HEK293 (cell line): Measurements from ENCODE around the gene NUMB.

Source experiments
- CTCF ChIA-PET: fragments of 350-600 bp; formaldehyde crosslinking; extraction: SDS; loops from one replicate; lab custom pipeline; 2021; ENCODE audit warnings: antibody characterized with exemption; lab: Yijun Ruan, JAX
- POLR2A ChIA-PET: fragments of 300-600 bp; formaldehyde crosslinking; extraction: SDS; loops from one replicate; lab custom pipeline; 2020; ENCODE audit warnings: antibody characterized with exemption, inconsistent platforms; lab: Yijun Ruan, JAX
- H3K27ac ChIP-seq: fragments of 200-500 bp; sonication (Bioruptor generic); 2 replicates; pipeline ENCODE4 v1.5.1; 2014; ENCODE audit warnings: low read depth, low read length, control low read depth, inconsistent platforms; ENCODE audit errors: extremely low read depth
- H3K36me3 ChIP-seq, 2 experiments: fragments of 200-500 bp in 1 of 2; sonication (Bioruptor generic) in 1 of 2; 1 replicate in 1 of 2; 2 replicates in 1 of 2; pipeline ENCODE4 v1.5.1; 2014 to 2017; ENCODE audit warnings: inconsistent platforms in 2 of 2, low read length in 2 of 2; ENCODE audit not compliant: control insufficient read depth in 2 of 2, insufficient read depth in 1 of 2
- H3K4me1 ChIP-seq: fragments of 200-500 bp; sonication (Bioruptor generic); 2 replicates; pipeline ENCODE4 v1.5.1; 2014; ENCODE audit warnings: mild to moderate bottlenecking, low read length, inconsistent platforms; ENCODE audit not compliant: control insufficient read depth, insufficient read depth
- H3K4me3 ChIP-seq: 2 replicates; pipeline ENCODE4 v1.5.1; 2011; ENCODE audit warnings: low read depth, mild to moderate bottlenecking, control low read depth, low read length, moderate library complexity
- H3K9me3 ChIP-seq: fragments of 200-500 bp; sonication (Bioruptor generic); 2 replicates; pipeline ENCODE4 v1.5.1; 2014; ENCODE audit warnings: low read depth, low read length, inconsistent platforms; ENCODE audit not compliant: control insufficient read depth, insufficient read depth
- BCL11A ChIP-seq: fragments of 450-650 bp; formaldehyde crosslinking; IDR thresholded peaks from 2 replicates; pipeline ENCODE4 v1.5.1; 2016; ENCODE audit warnings: low read depth, missing biosample characterization, missing genetic modification characterization
- BCL11B ChIP-seq: fragments of 450-650 bp; formaldehyde crosslinking; IDR thresholded peaks from 2 replicates; pipeline ENCODE4 v1.5.1; 2016; ENCODE audit warnings: low read depth, missing biosample characterization, missing genetic modification characterization
- GLIS2 ChIP-seq: fragments of 450-650 bp; formaldehyde crosslinking; IDR thresholded peaks from 2 replicates; pipeline ENCODE4 v1.5.1; 2016; ENCODE audit warnings: missing biosample characterization, missing genetic modification characterization
- HOXA7 ChIP-seq: sonication (generic); formaldehyde crosslinking; IDR thresholded peaks from 2 replicates; pipeline ENCODE4 v1.8.1; 2022; ENCODE audit warnings: missing genetic modification reagents, borderline replicate concordance
- KLF1 ChIP-seq: fragments of 450-650 bp; formaldehyde crosslinking; IDR thresholded peaks from 2 replicates; pipeline ENCODE4 v1.5.1; 2016; ENCODE audit warnings: missing biosample characterization, missing genetic modification characterization
- MZF1 ChIP-seq: fragments of 450-650 bp; formaldehyde crosslinking; IDR thresholded peaks from 2 replicates; pipeline ENCODE4 v1.5.1; 2017; ENCODE audit warnings: missing biosample characterization, missing genetic modification characterization, borderline replicate concordance
- YY2 ChIP-seq: fragments of 450-650 bp; formaldehyde crosslinking; IDR thresholded peaks from 2 replicates; pipeline ENCODE4 v1.5.1; 2016; ENCODE audit warnings: missing biosample characterization, missing genetic modification characterization
- ZNF10 ChIP-seq: fragments of 450-650 bp; formaldehyde crosslinking; IDR thresholded peaks from 2 replicates; pipeline ENCODE4 v1.5.1; 2017; ENCODE audit warnings: missing biosample characterization, missing genetic modification characterization
- ZNF2 ChIP-seq: fragments of 450-650 bp; formaldehyde crosslinking; IDR thresholded peaks from 2 replicates; pipeline ENCODE4 v1.5.1; 2016; ENCODE audit warnings: missing biosample characterization, missing genetic modification characterization
- ZNF214 ChIP-seq: fragments of 450-650 bp; formaldehyde crosslinking; IDR thresholded peaks from 2 replicates; pipeline ENCODE4 v1.5.1; 2017; ENCODE audit warnings: missing biosample characterization, mild to moderate bottlenecking, missing genetic modification characterization, borderline replicate concordance
- ZNF391 ChIP-seq: fragments of 450-650 bp; formaldehyde crosslinking; IDR thresholded peaks from 2 replicates; pipeline ENCODE4 v1.5.1; 2016; ENCODE audit warnings: low read depth, missing biosample characterization, missing genetic modification characterization, borderline replicate concordance
- ZNF394 ChIP-seq: fragments of 450-650 bp; formaldehyde crosslinking; IDR thresholded peaks from 2 replicates; pipeline ENCODE4 v1.5.1; 2016; ENCODE audit warnings: missing biosample characterization, missing genetic modification characterization, mild to moderate bottlenecking, moderate library complexity, borderline replicate concordance
- ZNF416 ChIP-seq: fragments of 450-650 bp; formaldehyde crosslinking; IDR thresholded peaks from 2 replicates; pipeline ENCODE4 v1.5.1; 2016; ENCODE audit warnings: missing biosample characterization, missing genetic modification characterization
- ZNF514 ChIP-seq: fragments of 450-650 bp; formaldehyde crosslinking; IDR thresholded peaks from 2 replicates; pipeline ENCODE4 v1.5.1; 2016; ENCODE audit warnings: missing biosample characterization, missing genetic modification characterization
- ZNF521 ChIP-seq: fragments of 450-650 bp; formaldehyde crosslinking; IDR thresholded peaks from 2 replicates; pipeline ENCODE4 v1.5.1; 2017; ENCODE audit warnings: missing biosample characterization, mild to moderate bottlenecking, missing genetic modification characterization
- ZNF596 ChIP-seq: fragments of 450-650 bp; IDR thresholded peaks from 2 replicates; pipeline ENCODE4 v1.5.0; 2018; ENCODE audit warnings: missing biosample characterization, mild to moderate bottlenecking, missing genetic modification characterization, moderate library complexity
- ZNF626 ChIP-seq: fragments of 450-650 bp; sonication (Bioruptor Pico); formaldehyde crosslinking; IDR thresholded peaks from 2 replicates; pipeline ENCODE4 v1.5.1; 2018; ENCODE audit warnings: missing biosample characterization, missing genetic modification characterization, inconsistent platforms
- ZNF654 ChIP-seq: fragments of 450-650 bp; formaldehyde crosslinking; IDR thresholded peaks from 2 replicates; pipeline ENCODE4 v1.5.1; 2016; ENCODE audit warnings: low read depth, missing biosample characterization, missing genetic modification characterization
- ZNF664 ChIP-seq: fragments of 450-650 bp; formaldehyde crosslinking; IDR thresholded peaks from 2 replicates; pipeline ENCODE4 v1.5.1; 2016; ENCODE audit warnings: missing biosample characterization, missing genetic modification characterization
- ZNF785 ChIP-seq: fragments of 450-650 bp; formaldehyde crosslinking; IDR thresholded peaks from 2 replicates; pipeline ENCODE4 v1.5.1; 2016; ENCODE audit warnings: missing biosample characterization, missing genetic modification characterization
- ZNF837 ChIP-seq: fragments of 450-650 bp; formaldehyde crosslinking; IDR thresholded peaks from 2 replicates; pipeline ENCODE4 v1.5.1; 2016; ENCODE audit warnings: missing biosample characterization, missing genetic modification characterization
- ZSCAN23 ChIP-seq: fragments of 450-650 bp; formaldehyde crosslinking; IDR thresholded peaks from 2 replicates; pipeline ENCODE4 v1.5.1; 2016; ENCODE audit warnings: missing biosample characterization, missing genetic modification characterization
- ZXDB ChIP-seq: fragments of 450-650 bp; formaldehyde crosslinking; IDR thresholded peaks from 2 replicates; pipeline ENCODE4 v1.5.1; 2016; ENCODE audit warnings: missing biosample characterization, missing genetic modification characterization
- TF ChIP-seq, protein P1 (sequence below): fragments of 450-650 bp; formaldehyde crosslinking; IDR thresholded peaks from 2 replicates; pipeline ENCODE4 v1.5.1; 2016; ENCODE audit warnings: missing biosample characterization, missing genetic modification characterization
- TF ChIP-seq, protein P2 (sequence below): fragments of 450-650 bp; formaldehyde crosslinking; IDR thresholded peaks from 2 replicates; pipeline ENCODE4 v1.5.1; 2017; ENCODE audit warnings: missing biosample characterization, missing genetic modification characterization
- TF ChIP-seq, protein P3 (sequence below): fragments of 450-650 bp; formaldehyde crosslinking; IDR thresholded peaks from 2 replicates; pipeline ENCODE4 v1.5.1; 2016; ENCODE audit warnings: missing biosample characterization, missing genetic modification characterization
- TF ChIP-seq, protein P4 (sequence below): fragments of 450-650 bp; formaldehyde crosslinking; IDR thresholded peaks from 2 replicates; pipeline ENCODE4 v1.5.1; 2016; ENCODE audit warnings: missing biosample characterization, missing genetic modification characterization

NUMB gene

DNA sequence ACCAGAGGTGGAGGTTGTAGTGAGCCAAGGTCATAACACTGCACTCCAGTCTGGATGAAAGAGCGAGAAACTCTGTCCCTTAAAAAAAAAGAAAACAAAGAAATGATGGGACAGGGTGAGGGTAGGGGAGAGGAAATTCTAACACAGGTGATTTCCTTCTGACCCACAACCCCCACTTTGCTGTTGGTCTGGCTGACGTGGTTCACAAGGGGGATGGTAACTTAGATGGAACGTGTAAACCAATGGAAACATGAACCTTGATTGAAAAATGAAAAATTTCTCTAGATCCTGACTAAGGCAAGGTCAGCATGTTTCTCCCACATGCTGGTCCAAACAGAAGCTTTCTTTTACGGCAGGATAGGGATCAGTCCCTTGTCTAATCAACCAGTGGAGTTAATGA, 16.6 kb upstream of the NUMB start:
- no peaks in the 10 kb centered on the region for H3K9me3 ChIP-seq
- no peaks in the 10 kb centered on the region for H3K4me1 ChIP-seq
- H3K4me3 ChIP-seq = no peak overlapping the region
- POLR2A ChIA-PET = no interaction called here
- TF ChIP-seq BCL11B (tag by site-specific recombination) = no peak
- no peak for TF ChIP-seq GLIS2 (tag by site-specific recombination)
- TF ChIP-seq ZNF837 = no peak
- no peak for TF ChIP-seq ZNF664 (tag by site-specific recombination)
- no peak for TF ChIP-seq YY2 (tag by site-specific recombination)
- TF ChIP-seq ZNF654 (tag by site-specific recombination) = no peak
- no peak for TF ChIP-seq ZSCAN23 (tag by site-specific recombination)
- TF ChIP-seq ZNF391 (tag by site-specific recombination) = no peak
- no peak for TF ChIP-seq MZF1 (tag by site-specific recombination)
- TF ChIP-seq ZNF626 (tag by site-specific recombination) = no peak
- no peak for TF ChIP-seq ZNF514 (tag by site-specific recombination)
- TF ChIP-seq ZNF596 (tag by site-specific recombination) = no peak
- no peak for TF ChIP-seq KLF1 (tag by site-specific recombination)
- TF ChIP-seq, protein P1, sequence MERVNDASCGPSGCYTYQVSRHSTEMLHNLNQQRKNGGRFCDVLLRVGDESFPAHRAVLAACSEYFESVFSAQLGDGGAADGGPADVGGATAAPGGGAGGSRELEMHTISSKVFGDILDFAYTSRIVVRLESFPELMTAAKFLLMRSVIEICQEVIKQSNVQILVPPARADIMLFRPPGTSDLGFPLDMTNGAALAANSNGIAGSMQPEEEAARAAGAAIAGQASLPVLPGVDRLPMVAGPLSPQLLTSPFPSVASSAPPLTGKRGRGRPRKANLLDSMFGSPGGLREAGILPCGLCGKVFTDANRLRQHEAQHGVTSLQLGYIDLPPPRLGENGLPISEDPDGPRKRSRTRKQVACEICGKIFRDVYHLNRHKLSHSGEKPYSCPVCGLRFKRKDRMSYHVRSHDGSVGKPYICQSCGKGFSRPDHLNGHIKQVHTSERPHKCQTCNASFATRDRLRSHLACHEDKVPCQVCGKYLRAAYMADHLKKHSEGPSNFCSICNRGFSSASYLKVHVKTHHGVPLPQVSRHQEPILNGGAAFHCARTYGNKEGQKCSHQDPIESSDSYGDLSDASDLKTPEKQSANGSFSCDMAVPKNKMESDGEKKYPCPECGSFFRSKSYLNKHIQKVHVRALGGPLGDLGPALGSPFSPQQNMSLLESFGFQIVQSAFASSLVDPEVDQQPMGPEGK = no peak
- TF ChIP-seq ZNF394 (tag by site-specific recombination) = no peak
- no peak for TF ChIP-seq ZXDB (tag by site-specific recombination)
- TF ChIP-seq, protein P2, sequence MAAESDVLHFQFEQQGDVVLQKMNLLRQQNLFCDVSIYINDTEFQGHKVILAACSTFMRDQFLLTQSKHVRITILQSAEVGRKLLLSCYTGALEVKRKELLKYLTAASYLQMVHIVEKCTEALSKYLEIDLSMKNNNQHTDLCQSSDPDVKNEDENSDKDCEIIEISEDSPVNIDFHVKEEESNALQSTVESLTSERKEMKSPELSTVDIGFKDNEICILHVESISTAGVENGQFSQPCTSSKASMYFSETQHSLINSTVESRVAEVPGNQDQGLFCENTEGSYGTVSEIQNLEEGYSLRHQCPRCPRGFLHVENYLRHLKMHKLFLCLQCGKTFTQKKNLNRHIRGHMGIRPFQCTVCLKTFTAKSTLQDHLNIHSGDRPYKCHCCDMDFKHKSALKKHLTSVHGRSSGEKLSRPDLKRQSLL (tag by site-specific recombination) = no peak
- CTCF ChIA-PET = interaction anchor here (1.0 to 2.2 kb wide), 2 partner anchors 156 to 180 kb away, joined by 3 to 14 read pairs; no protein-coding TSS in a partner anchor
- no peak overlapping the region for H3K27ac ChIP-seq
- H3K36me3 ChIP-seq = no peaks in the 10 kb centered on the region

DNA sequence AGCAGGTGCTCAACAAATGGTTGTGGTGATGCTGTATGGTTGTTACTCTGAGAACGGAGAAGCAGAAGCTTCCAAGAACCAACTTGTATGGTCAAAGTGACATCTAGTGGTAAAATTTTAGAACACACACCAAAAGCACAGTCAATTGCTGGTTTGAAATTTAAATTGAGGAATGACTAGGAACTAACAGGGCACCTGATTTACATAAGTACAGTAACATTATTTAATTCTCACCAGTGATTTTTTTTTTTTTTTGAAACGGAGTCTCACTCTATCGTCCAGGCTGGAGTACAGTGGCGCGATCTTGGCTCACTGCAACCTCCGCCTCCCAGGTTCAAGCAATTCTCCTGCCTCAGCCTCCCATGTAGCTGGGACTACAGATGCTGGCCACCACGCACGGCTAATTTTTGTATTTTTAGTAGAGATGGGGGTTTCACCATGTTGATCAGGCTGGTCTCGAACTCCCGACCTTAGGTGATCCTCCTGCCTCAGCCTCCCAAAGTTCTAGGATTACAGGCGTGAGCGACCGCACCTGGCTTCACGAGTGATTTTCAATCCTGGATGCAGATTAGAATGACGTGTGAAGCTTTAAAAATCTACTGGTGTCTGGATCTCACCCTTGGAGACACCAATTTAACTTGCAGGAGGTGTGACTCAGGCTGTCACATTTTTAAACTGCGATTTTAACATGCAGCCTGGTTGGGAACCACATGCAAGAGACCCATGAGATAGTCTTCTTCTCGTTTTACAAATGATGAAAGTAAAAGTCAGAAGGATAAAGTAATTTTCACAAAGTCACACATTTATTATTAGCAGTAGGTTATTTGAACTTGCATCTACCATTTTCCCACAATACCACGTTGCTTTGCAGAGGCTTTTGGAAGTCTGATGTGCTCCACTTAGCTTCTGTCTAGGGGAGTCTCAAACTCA, 14.1 kb upstream of the NUMB start:
- no peak overlapping the region for H3K4me3 ChIP-seq
- no peaks in the 10 kb centered on the region for H3K36me3 ChIP-seq
- ChIA-PET CTCF (interaction anchor here (0.6 to 6.1 kb wide), 42 partner anchors 9 to 760 kb away, joined by 3 to 85 read pairs (median 5); partner anchors contain the start of gene NUMB), POLR2A (interaction anchor here (0.8 to 1.2 kb wide), 2 partner anchors 18 to 336 kb away, joined by 4 to 5 read pairs; partner anchors contain the start of genes PSEN1 and RIOX1)
- H3K4me1 ChIP-seq = no peaks in the 10 kb centered on the region
- H3K9me3 ChIP-seq = no peaks in the 10 kb centered on the region
- no peak overlapping the region for H3K27ac ChIP-seq
- TF ChIP-seq ZNF10 (tag by site-specific recombination) (peak; percentile 79), ZNF785 (tag by site-specific recombination) (no peak), ZNF416 (tag by site-specific recombination) (no peak), ZNF214 (tag by site-specific recombination) (no peak), HOXA7 (CRISPR knock-in tag) (no peak), ZNF2 (peak; percentile 73; the same call in 1 of the 2 replicates), ZNF394 (tag by site-specific recombination) (0 out of 2 replicates have a peak, but pooled peaks have one; percentile 29), BCL11A (tag by site-specific recombination) (no peak), ZNF521 (tag by site-specific recombination) (no peak)
- TF ChIP-seq, protein P3, sequence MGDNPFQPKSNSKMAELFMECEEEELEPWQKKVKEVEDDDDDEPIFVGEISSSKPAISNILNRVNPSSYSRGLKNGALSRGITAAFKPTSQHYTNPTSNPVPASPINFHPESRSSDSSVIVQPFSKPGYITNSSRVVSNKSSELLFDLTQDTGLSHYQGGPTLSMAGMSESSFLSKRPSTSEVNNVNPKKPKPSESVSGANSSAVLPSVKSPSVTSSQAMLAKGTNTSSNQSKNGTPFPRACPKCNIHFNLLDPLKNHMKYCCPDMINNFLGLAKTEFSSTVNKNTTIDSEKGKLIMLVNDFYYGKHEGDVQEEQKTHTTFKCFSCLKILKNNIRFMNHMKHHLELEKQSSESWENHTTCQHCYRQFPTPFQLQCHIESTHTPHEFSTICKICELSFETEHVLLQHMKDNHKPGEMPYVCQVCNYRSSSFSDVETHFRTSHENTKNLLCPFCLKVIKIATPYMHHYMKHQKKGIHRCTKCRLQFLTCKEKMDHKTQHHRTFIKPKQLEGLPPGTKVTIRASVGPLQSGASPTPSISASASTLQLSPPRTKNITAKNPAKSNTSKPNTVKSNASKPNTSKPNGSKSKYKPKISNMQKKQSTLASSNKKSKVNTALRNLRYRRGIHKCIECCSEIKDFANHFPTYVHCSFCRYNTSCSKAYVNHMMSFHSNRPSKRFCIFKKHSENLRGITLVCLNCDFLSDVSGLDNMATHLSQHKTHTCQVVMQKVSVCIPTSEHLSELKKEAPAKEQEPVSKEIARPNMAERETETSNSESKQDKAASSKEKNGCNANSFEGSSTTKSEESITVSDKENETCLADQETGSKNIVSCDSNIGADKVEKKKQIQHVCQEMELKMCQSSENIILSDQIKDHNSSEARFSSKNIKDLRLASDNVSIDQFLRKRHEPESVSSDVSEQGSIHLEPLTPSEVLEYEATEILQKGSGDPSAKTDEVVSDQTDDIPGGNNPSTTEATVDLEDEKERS (tag by site-specific recombination) = no peak
- TF ChIP-seq, protein P4, sequence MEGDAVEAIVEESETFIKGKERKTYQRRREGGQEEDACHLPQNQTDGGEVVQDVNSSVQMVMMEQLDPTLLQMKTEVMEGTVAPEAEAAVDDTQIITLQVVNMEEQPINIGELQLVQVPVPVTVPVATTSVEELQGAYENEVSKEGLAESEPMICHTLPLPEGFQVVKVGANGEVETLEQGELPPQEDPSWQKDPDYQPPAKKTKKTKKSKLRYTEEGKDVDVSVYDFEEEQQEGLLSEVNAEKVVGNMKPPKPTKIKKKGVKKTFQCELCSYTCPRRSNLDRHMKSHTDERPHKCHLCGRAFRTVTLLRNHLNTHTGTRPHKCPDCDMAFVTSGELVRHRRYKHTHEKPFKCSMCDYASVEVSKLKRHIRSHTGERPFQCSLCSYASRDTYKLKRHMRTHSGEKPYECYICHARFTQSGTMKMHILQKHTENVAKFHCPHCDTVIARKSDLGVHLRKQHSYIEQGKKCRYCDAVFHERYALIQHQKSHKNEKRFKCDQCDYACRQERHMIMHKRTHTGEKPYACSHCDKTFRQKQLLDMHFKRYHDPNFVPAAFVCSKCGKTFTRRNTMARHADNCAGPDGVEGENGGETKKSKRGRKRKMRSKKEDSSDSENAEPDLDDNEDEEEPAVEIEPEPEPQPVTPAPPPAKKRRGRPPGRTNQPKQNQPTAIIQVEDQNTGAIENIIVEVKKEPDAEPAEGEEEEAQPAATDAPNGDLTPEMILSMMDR (tag by site-specific recombination) = peak; percentile 31; the same call in 1 of the 2 replicates
